ENCODE measurements around the gene TMEM126B. TPM values are rescaled to one million over a fixed set of nuclear protein-coding genes. Genes with fewer than 3 reads are reported as not detected.

TMEM126B gene
- total and polyA plus RNA-seq, 2 of the 13 experiments (the other 11 are each of a cell fraction or from before 2014, with no cell fraction given) = 33.6 to 54.8 TPM

- TF ChIP-seq ZBTB40 (IDR thresholded peaks at IDR 0.05) = no peak
- no peak for TF ChIP-seq ZBTB40 (CRISPR knock-in tag; IDR thresholded peaks at IDR 0.05)
- no peak for TF ChIP-seq ZNF292 (CRISPR knock-in tag; IDR thresholded peaks at IDR 0.05; ENCODE audit: borderline replicate concordance, low read depth)
- TF ChIP-seq JUND (CRISPR knock-in tag; IDR thresholded peaks at IDR 0.05) = no peak
- TF ChIP-seq MAFF (IDR thresholded peaks at IDR 0.05; ENCODE audit: low read depth, low read length) = peak; percentile 78
- TF ChIP-seq, protein P1, sequence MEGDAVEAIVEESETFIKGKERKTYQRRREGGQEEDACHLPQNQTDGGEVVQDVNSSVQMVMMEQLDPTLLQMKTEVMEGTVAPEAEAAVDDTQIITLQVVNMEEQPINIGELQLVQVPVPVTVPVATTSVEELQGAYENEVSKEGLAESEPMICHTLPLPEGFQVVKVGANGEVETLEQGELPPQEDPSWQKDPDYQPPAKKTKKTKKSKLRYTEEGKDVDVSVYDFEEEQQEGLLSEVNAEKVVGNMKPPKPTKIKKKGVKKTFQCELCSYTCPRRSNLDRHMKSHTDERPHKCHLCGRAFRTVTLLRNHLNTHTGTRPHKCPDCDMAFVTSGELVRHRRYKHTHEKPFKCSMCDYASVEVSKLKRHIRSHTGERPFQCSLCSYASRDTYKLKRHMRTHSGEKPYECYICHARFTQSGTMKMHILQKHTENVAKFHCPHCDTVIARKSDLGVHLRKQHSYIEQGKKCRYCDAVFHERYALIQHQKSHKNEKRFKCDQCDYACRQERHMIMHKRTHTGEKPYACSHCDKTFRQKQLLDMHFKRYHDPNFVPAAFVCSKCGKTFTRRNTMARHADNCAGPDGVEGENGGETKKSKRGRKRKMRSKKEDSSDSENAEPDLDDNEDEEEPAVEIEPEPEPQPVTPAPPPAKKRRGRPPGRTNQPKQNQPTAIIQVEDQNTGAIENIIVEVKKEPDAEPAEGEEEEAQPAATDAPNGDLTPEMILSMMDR (CRISPR knock-in tag; IDR thresholded peaks at IDR 0.05) = peak; percentile 67
- TF ChIP-seq E2F2 (CRISPR knock-in tag; IDR thresholded peaks at IDR 0.05; ENCODE audit: borderline replicate concordance) = no peak
- TF ChIP-seq, protein P2, sequence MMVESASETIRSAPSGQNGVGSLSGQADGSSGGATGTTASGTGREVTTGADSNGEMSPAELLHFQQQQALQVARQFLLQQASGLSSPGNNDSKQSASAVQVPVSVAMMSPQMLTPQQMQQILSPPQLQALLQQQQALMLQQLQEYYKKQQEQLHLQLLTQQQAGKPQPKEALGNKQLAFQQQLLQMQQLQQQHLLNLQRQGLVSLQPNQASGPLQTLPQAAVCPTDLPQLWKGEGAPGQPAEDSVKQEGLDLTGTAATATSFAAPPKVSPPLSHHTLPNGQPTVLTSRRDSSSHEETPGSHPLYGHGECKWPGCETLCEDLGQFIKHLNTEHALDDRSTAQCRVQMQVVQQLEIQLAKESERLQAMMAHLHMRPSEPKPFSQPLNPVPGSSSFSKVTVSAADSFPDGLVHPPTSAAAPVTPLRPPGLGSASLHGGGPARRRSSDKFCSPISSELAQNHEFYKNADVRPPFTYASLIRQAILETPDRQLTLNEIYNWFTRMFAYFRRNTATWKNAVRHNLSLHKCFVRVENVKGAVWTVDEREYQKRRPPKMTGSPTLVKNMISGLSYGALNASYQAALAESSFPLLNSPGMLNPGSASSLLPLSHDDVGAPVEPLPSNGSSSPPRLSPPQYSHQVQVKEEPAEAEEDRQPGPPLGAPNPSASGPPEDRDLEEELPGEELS (CRISPR knock-in tag; IDR thresholded peaks at IDR 0.05) = no peak
- no peak for TF ChIP-seq CREM (IDR thresholded peaks at IDR 0.05)
- no peak for TF ChIP-seq CREM (CRISPR knock-in tag; IDR thresholded peaks at IDR 0.05)
- TF ChIP-seq, protein P3, sequence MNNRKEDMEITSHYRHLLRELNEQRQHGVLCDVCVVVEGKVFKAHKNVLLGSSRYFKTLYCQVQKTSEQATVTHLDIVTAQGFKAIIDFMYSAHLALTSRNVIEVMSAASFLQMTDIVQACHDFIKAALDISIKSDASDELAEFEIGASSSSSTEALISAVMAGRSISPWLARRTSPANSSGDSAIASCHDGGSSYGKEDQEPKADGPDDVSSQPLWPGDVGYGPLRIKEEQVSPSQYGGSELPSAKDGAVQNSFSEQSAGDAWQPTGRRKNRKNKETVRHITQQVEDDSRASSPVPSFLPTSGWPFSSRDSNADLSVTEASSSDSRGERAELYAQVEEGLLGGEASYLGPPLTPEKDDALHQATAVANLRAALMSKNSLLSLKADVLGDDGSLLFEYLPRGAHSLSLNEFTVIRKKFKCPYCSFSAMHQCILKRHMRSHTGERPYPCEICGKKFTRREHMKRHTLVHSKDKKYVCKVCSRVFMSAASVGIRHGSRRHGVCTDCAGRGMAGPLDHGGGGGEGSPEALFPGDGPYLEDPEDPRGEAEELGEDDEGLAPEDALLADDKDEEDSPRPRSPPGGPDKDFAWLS (CRISPR knock-in tag; IDR thresholded peaks at IDR 0.05; ENCODE audit: borderline replicate concordance) = no peak
Observed at GRCh38 chr11:85595285-85595884, 33.0 kb upstream of the TMEM126B start (continued).
